H9 (cell line): ENCODE data around the gene GPX5. TPM values are rescaled to one million over a fixed set of nuclear protein-coding genes. Genes with fewer than 3 reads are reported as not detected.

Experiments
- DNase-seq: peaks from one replicate; pipeline ENCODE4 v3.0.0-alpha.2; 2017
- H2AFZ ChIP-seq: one replicate; pipeline ENCODE4 v1.6.1; 2013; ENCODE audit warnings: mild to moderate bottlenecking, low read length, control low read depth, moderate library complexity
- H2AK5ac ChIP-seq: 2 replicates; pipeline ENCODE4 v1.6.1; 2013; ENCODE audit warnings: low read length, control low read depth, mixed read lengths; ENCODE audit not compliant: insufficient read length
- H2BK120ac ChIP-seq: one replicate; pipeline ENCODE4 v1.6.1; 2013; ENCODE audit warnings: low read depth, mild to moderate bottlenecking, low read length, control low read depth, inconsistent platforms; ENCODE audit not compliant: poor library complexity, severe bottlenecking
- H2BK12ac ChIP-seq: 2 replicates; pipeline ENCODE4 v1.6.1; 2013; ENCODE audit warnings: low read length, control low read depth, mixed read lengths, low read depth; ENCODE audit not compliant: insufficient read length
- H2BK15ac ChIP-seq: 2 replicates; pipeline ENCODE4 v1.6.1; 2013; ENCODE audit warnings: low read depth, low read length, control low read depth
- H2BK20ac ChIP-seq: one replicate; pipeline ENCODE4 v1.6.1; 2013; ENCODE audit warnings: low read depth, mild to moderate bottlenecking, low read length, control low read depth, inconsistent platforms; ENCODE audit not compliant: poor library complexity, severe bottlenecking
- H2BK5ac ChIP-seq: 2 replicates; pipeline ENCODE4 v1.6.1; 2013; ENCODE audit warnings: low read length, control low read depth, mixed read lengths; ENCODE audit not compliant: insufficient read length
- H3K14ac ChIP-seq: 2 replicates; pipeline ENCODE4 v1.6.1; 2013; ENCODE audit warnings: low read length, control low read depth; ENCODE audit not compliant: insufficient read depth
- H3K18ac ChIP-seq: 2 replicates; pipeline ENCODE4 v1.6.1; 2013; ENCODE audit warnings: low read depth, mild to moderate bottlenecking, mixed read lengths, low read length, control low read depth; ENCODE audit not compliant: insufficient read length
- H3K23ac ChIP-seq: 2 replicates; pipeline ENCODE4 v1.6.1; 2013; ENCODE audit warnings: low read length, control low read depth, mixed read lengths, low read depth; ENCODE audit not compliant: insufficient read length
- H3K23me2 ChIP-seq: 2 replicates; pipeline ENCODE4 v1.6.1; 2013; ENCODE audit warnings: low read depth, mild to moderate bottlenecking, mixed read lengths, low read length, control low read depth; ENCODE audit not compliant: insufficient read length, poor library complexity, severe bottlenecking
- H3K27ac ChIP-seq: 2 replicates; pipeline ENCODE4 v1.5.1; 2013; ENCODE audit warnings: low read length, control low read depth, mixed read lengths, low read depth; ENCODE audit not compliant: insufficient read length
- H3K27me3 ChIP-seq: 2 replicates; pipeline ENCODE4 v1.6.1; 2013; ENCODE audit warnings: low read length, control low read depth, inconsistent platforms; ENCODE audit not compliant: insufficient read depth
- H3K4ac ChIP-seq: 2 replicates; pipeline ENCODE4 v1.6.1; 2013; ENCODE audit warnings: low read depth, mild to moderate bottlenecking, control low read depth, inconsistent platforms, low read length, moderate library complexity
- H3K4me1 ChIP-seq: 2 replicates; pipeline ENCODE4 v1.6.1; 2013; ENCODE audit warnings: low read length, control low read depth, inconsistent platforms; ENCODE audit not compliant: insufficient read depth
- H3K4me2 ChIP-seq: 2 replicates; pipeline ENCODE4 v1.6.1; 2013; ENCODE audit warnings: low read length, control low read depth, mixed read lengths; ENCODE audit not compliant: insufficient read length, insufficient read depth
- H3K56ac ChIP-seq: 2 replicates; pipeline ENCODE4 v1.6.1; 2013; ENCODE audit warnings: low read depth, mild to moderate bottlenecking, mixed read lengths, low read length, control low read depth; ENCODE audit not compliant: insufficient read length
- H3K79me1 ChIP-seq: 2 replicates; pipeline ENCODE4 v1.6.1; 2013; ENCODE audit warnings: low read depth, mild to moderate bottlenecking, moderate library complexity, low read length, control low read depth, inconsistent platforms; ENCODE audit not compliant: insufficient read depth, poor library complexity, severe bottlenecking
- H3K79me2 ChIP-seq: 2 replicates; pipeline ENCODE4 v1.6.1; 2013; ENCODE audit warnings: low read length, control low read depth, inconsistent platforms; ENCODE audit not compliant: insufficient read depth
- H3K9ac ChIP-seq: 2 replicates; pipeline ENCODE4 v1.6.1; 2013; ENCODE audit warnings: low read length, control low read depth, mixed read lengths; ENCODE audit not compliant: insufficient read length; ENCODE audit errors: extremely low read depth
- H3K9me3 ChIP-seq: one replicate; pipeline ENCODE4 v1.6.1; 2013; ENCODE audit warnings: low read depth, low read length, inconsistent platforms; ENCODE audit not compliant: control insufficient read depth
- H3T11ph ChIP-seq: one replicate; pipeline ENCODE4 v1.6.1; 2013; ENCODE audit warnings: mild to moderate bottlenecking, low read length, control low read depth, inconsistent platforms
- H4K20me1 ChIP-seq: one replicate; pipeline ENCODE4 v1.6.1; 2013; ENCODE audit not compliant: control insufficient read depth, insufficient read length, insufficient read depth
- H4K5ac ChIP-seq: 2 replicates; pipeline ENCODE4 v1.6.1; 2013; ENCODE audit warnings: low read depth, mild to moderate bottlenecking, mixed read lengths, low read length, control low read depth; ENCODE audit not compliant: insufficient read length
- H4K8ac ChIP-seq: replicated peaks from 2 replicates; pipeline ENCODE4 v1.6.1; 2013; ENCODE audit warnings: low read length, control low read depth, mixed read lengths, low read depth; ENCODE audit not compliant: insufficient read length
- H4K91ac ChIP-seq: 2 replicates; pipeline ENCODE4 v1.6.1; 2013; ENCODE audit warnings: low read depth, mild to moderate bottlenecking, moderate library complexity, mixed read lengths, low read length, control low read depth; ENCODE audit not compliant: insufficient read length
- H3K27ac Mint-ChIP-seq, 3 experiments: 2 replicates in 2 of 3; 3 replicates in 1 of 3; pipeline ENCODE4 v1.8.0; 2020 to 2021; ENCODE audit warnings: mixed read lengths in 3 of 3, mild to moderate bottlenecking in 1 of 3, moderate library complexity in 1 of 3
- H3K27me3 Mint-ChIP-seq: 2 replicates; pipeline ENCODE4 v1.8.0; 2021; ENCODE audit warnings: low read depth, mild to moderate bottlenecking, moderate library complexity, mixed read lengths
- H3K36me3 Mint-ChIP-seq, 3 experiments: 2 replicates in 2 of 3; 3 replicates in 1 of 3; pipeline ENCODE4 v1.8.0; 2020 to 2021; ENCODE audit warnings: low read depth in 3 of 3, mixed read lengths in 3 of 3; ENCODE audit not compliant: insufficient read depth in 1 of 3
- H3K4me1 Mint-ChIP-seq, 2 experiments: 2 replicates each; pipeline ENCODE4 v1.8.0; 2020; ENCODE audit warnings: mixed read lengths in 2 of 2
- H3K4me3 Mint-ChIP-seq, 2 experiments: 2 replicates in 1 of 2; 3 replicates in 1 of 2; pipeline ENCODE4 v1.8.0; 2020 to 2021; ENCODE audit warnings: mild to moderate bottlenecking in 2 of 2, mixed read lengths in 2 of 2, moderate library complexity in 1 of 2
- H3K9me3 Mint-ChIP-seq, 2 experiments: 2 replicates in 1 of 2; 3 replicates in 1 of 2; pipeline ENCODE4 v1.8.0; 2020; ENCODE audit warnings: mild to moderate bottlenecking in 2 of 2, mixed read lengths in 2 of 2, moderate library complexity in 1 of 2
- WGBS: extraction: QIAGEN DNeasy Blood & Tissue Kit; methylation state at CpG from one replicate; pipeline ENCODE4 v1.1.7; 2013; ENCODE audit warnings: missing lambda C conversion rate, low lambda C conversion rate, mixed read lengths; ENCODE audit not compliant: insufficient read length; ENCODE audit errors: extremely low coverage; 5-methylcytosine and 5-hydroxymethylcytosine counted together
- total RNA-seq: library from RNA; stranded (reverse); gene quantifications from 2 replicates; pipeline ENCODE4 v1.2.1, GENCODE V29; 2021
- TF ChIP-seq, protein P1 (sequence below): fragments of 200-600 bp; sonication (generic); conservative IDR thresholded peaks from 3 replicates; pipeline ENCODE4 v1.8.0; 2021; ENCODE audit warnings: antibody characterized with exemption, mild to moderate bottlenecking

The GPX5 gene
- total RNA-seq, 1 experiment from 2014 or later = not detected

DNA sequence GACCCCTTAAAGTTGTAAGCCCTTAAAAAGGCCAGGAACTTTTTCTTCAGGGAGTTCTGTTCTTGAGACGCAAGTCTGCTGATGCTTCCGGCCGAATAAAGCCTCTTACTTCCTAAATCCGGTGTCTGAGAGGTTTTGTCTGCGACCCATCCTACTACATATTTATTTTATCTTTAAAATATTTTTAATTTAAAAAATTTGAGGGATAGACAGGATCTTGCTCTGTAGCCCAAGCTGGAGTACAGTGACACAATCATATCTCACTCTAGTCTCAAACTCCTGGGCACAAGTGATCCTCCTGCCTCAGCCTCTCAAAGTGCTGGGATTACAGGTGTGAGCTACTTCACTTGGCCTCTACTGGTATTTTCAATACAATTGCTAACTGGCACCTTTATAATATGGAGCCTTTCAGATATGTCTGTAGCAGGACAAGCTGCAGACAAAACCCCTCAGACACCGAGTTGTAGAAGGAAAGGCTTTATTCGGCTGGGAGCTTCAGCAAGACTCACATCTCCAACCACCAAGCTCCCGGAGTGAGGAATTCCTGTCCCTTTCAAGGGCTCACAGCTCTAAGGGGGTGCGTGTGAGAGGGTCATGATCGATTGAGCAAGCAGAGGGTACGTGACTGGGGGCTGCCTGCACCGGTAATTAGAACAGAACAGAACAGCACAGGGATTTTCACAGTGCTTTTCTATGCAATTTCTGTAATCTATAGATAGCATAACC, 41.0 kb downstream of the GPX5 start:
- Histone ChIP-seq H4K91ac (no peak overlapping the region), H3K9me3 (no peaks in the 10 kb centered on the region), H2BK5ac (no peak overlapping the region), H2BK120ac (no peak overlapping the region), H3K4ac (no peak overlapping the region), H4K20me1 (no peaks in the 10 kb centered on the region), H4K8ac (no peak overlapping the region), H3K27ac (no peak overlapping the region), H2AFZ (no peak overlapping the region), H4K5ac (no peak overlapping the region), H3K14ac (no peak overlapping the region), H3K27me3 (no peaks in the 10 kb centered on the region; the same call in 1 of the 2 replicates), H3K79me2 (no peaks in the 10 kb centered on the region), H2BK12ac (no peak overlapping the region), H2AK5ac (no peak overlapping the region), H3K23ac (no peak overlapping the region), H3T11ph (no peak overlapping the region), H3K56ac (no peak overlapping the region), H3K9ac (no peak overlapping the region), H3K4me2 (no peak overlapping the region), H2BK20ac (no peak overlapping the region), H3K4me1 (no peaks in the 10 kb centered on the region), H2BK15ac (no peak overlapping the region), H3K79me1 (no peaks in the 10 kb centered on the region), H3K23me2 (no peaks in the 10 kb centered on the region), H3K18ac (no peak overlapping the region)
- Mint-ChIP-seq H3K27me3 (peaks cover 9% of the 10 kb centered on the region; the same call in 1 of the 2 replicates), H3K27ac (no peak overlapping the region; a peak in 1 of 7 replicates), H3K4me3 (no peak overlapping the region), H3K9me3 (no peaks in the 10 kb centered on the region; a peak in 1 of 5 replicates), H3K36me3 (no peaks in the 10 kb centered on the region), H3K4me1 (0 out of 4 replicates have a peak, but pooled peaks cover 0 to 3% of the 10 kb centered on the region in 2 experiments)
- DNase-seq = no peak
- TF ChIP-seq, protein P1, sequence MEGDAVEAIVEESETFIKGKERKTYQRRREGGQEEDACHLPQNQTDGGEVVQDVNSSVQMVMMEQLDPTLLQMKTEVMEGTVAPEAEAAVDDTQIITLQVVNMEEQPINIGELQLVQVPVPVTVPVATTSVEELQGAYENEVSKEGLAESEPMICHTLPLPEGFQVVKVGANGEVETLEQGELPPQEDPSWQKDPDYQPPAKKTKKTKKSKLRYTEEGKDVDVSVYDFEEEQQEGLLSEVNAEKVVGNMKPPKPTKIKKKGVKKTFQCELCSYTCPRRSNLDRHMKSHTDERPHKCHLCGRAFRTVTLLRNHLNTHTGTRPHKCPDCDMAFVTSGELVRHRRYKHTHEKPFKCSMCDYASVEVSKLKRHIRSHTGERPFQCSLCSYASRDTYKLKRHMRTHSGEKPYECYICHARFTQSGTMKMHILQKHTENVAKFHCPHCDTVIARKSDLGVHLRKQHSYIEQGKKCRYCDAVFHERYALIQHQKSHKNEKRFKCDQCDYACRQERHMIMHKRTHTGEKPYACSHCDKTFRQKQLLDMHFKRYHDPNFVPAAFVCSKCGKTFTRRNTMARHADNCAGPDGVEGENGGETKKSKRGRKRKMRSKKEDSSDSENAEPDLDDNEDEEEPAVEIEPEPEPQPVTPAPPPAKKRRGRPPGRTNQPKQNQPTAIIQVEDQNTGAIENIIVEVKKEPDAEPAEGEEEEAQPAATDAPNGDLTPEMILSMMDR = no peak
- no CpG with 5 or more reads among the region's 12 CpGs for WGBS
